SK-N-SH treated with all-trans-retinoic acid at 6 μM for 48 hours (cell line): ENCODE measurements around the gene DOK1.

ENCODE experiments used
- ATAC-seq: fragments of 200-7000 bp; cut with Tn5 transposase; 3 replicates; pipeline ENCODE4 v1.9.1; 2020; ENCODE audit warnings: mild to moderate bottlenecking, moderate library complexity
- ARNTL ChIP-seq: fragments of 450-650 bp; formaldehyde crosslinking; IDR thresholded peaks from 2 replicates; pipeline ENCODE4 v1.5.0; 2020; ENCODE audit warnings: low read depth, mild to moderate bottlenecking, moderate library complexity, borderline replicate concordance
- BACH2 ChIP-seq: fragments of 250-450 bp; sonication (Bioruptor Pico); IDR thresholded peaks from 2 replicates; pipeline ENCODE4 v1.9.0; 2021; ENCODE audit warnings: mild to moderate bottlenecking, borderline replicate concordance
- CREB5 ChIP-seq: fragments of 250-450 bp; sonication (Bioruptor Pico); IDR thresholded peaks from 2 replicates; pipeline ENCODE4 v1.5.1; 2020; ENCODE audit warnings: low read depth, mild to moderate bottlenecking, moderate library complexity
- CSDC2 ChIP-seq: fragments of 250-450 bp; sonication (Bioruptor Pico); IDR thresholded peaks from 2 replicates; pipeline ENCODE4 v1.5.0; 2020; ENCODE audit warnings: mild to moderate bottlenecking, moderate library complexity
- CSRNP3 ChIP-seq: fragments of 250-450 bp; sonication (Bioruptor Pico); IDR thresholded peaks from 2 replicates; pipeline ENCODE4 v1.5.1; 2021; ENCODE audit warnings: mild to moderate bottlenecking, moderate library complexity
- ESRRG ChIP-seq: fragments of 250-450 bp; sonication (Bioruptor Pico); IDR thresholded peaks from 2 replicates; pipeline ENCODE4 v1.6.1; 2021; ENCODE audit warnings: mild to moderate bottlenecking
- GLIS3 ChIP-seq: fragments of 250-450 bp; sonication (Bioruptor Pico); IDR thresholded peaks from 2 replicates; pipeline ENCODE4 v1.5.0; 2020; ENCODE audit warnings: mild to moderate bottlenecking, moderate library complexity
- ISL1 ChIP-seq: fragments of 250-450 bp; sonication (Bioruptor Pico); IDR thresholded peaks from 2 replicates; pipeline ENCODE4 v2.1.2; 2022; ENCODE audit warnings: mild to moderate bottlenecking, moderate library complexity
- OSR1 ChIP-seq: fragments of 250-450 bp; sonication (Bioruptor Pico); IDR thresholded peaks from 2 replicates; pipeline ENCODE4 v1.8.0; 2022; ENCODE audit warnings: moderate library complexity, mild to moderate bottlenecking, inconsistent platforms
- PPARA ChIP-seq: fragments of 250-450 bp; sonication (Bioruptor Pico); IDR thresholded peaks from 2 replicates; pipeline ENCODE4 v1.5.0; 2020; ENCODE audit warnings: mild to moderate bottlenecking, borderline replicate concordance
- RARB ChIP-seq: fragments of 250-450 bp; sonication (Bioruptor Pico); IDR thresholded peaks from 2 replicates; pipeline ENCODE4 v1.8.0; 2021; ENCODE audit warnings: mild to moderate bottlenecking, moderate library complexity
- SNAI2 ChIP-seq: fragments of 250-450 bp; sonication (Bioruptor Pico); IDR thresholded peaks from 2 replicates; pipeline ENCODE4 v1.5.0; 2020; ENCODE audit warnings: mild to moderate bottlenecking, moderate library complexity
- TCF4 ChIP-seq: fragments of 250-450 bp; sonication (Bioruptor Pico); IDR thresholded peaks from 2 replicates; pipeline ENCODE4 v1.8.0; 2021; ENCODE audit warnings: mild to moderate bottlenecking, moderate library complexity, borderline replicate concordance
- TOX ChIP-seq: fragments of 250-450 bp; sonication (Bioruptor Pico); IDR thresholded peaks from 2 replicates; pipeline ENCODE4 v1.8.0; 2021; ENCODE audit warnings: mild to moderate bottlenecking, moderate library complexity, borderline replicate concordance
- TSHZ2 ChIP-seq: fragments of 250-450 bp; sonication (Bioruptor Pico); IDR thresholded peaks from 2 replicates; pipeline ENCODE4 v1.5.0; 2020; ENCODE audit warnings: mild to moderate bottlenecking, moderate library complexity
- ZC3H10 ChIP-seq: fragments of 250-450 bp; sonication (Bioruptor Pico); IDR thresholded peaks from 2 replicates; pipeline ENCODE4 v1.5.1; 2021; ENCODE audit warnings: mild to moderate bottlenecking, moderate library complexity
- ZFP3 ChIP-seq: fragments of 250-450 bp; sonication (Bioruptor Pico); IDR thresholded peaks from 2 replicates; pipeline ENCODE4 v1.5.0; 2020; ENCODE audit warnings: mild to moderate bottlenecking, moderate library complexity
- ZFP30 ChIP-seq: fragments of 450-650 bp; formaldehyde crosslinking; IDR thresholded peaks from 2 replicates; pipeline ENCODE4 v1.5.0; 2022; ENCODE audit warnings: mild to moderate bottlenecking, moderate library complexity
- ZNF565 ChIP-seq: fragments of 450-650 bp; formaldehyde crosslinking; conservative IDR thresholded peaks from 2 replicates; pipeline ENCODE4 v1.5.0; 2020; ENCODE audit warnings: low read depth, mild to moderate bottlenecking, moderate library complexity
- ZNF70 ChIP-seq: fragments of 450-650 bp; formaldehyde crosslinking; IDR thresholded peaks from 2 replicates; pipeline ENCODE4 v1.5.0; 2020; ENCODE audit warnings: mild to moderate bottlenecking, moderate library complexity
- ZNF8 ChIP-seq: fragments of 450-650 bp; formaldehyde crosslinking; IDR thresholded peaks from 2 replicates; pipeline ENCODE4 v1.5.0; 2020; ENCODE audit warnings: mild to moderate bottlenecking, moderate library complexity
- TF ChIP-seq, protein P1 (sequence below): fragments of 250-450 bp; sonication (Bioruptor Pico); IDR thresholded peaks from 2 replicates; pipeline ENCODE4 v1.8.0; 2020; ENCODE audit warnings: mild to moderate bottlenecking, moderate library complexity, borderline replicate concordance

Gene DOK1

GRCh38 chr2:74514368-74515270, 39.9 kb upstream of the DOK1 start, which contains the start of gene TLX2 (continued):
- TF ChIP-seq, protein P1, sequence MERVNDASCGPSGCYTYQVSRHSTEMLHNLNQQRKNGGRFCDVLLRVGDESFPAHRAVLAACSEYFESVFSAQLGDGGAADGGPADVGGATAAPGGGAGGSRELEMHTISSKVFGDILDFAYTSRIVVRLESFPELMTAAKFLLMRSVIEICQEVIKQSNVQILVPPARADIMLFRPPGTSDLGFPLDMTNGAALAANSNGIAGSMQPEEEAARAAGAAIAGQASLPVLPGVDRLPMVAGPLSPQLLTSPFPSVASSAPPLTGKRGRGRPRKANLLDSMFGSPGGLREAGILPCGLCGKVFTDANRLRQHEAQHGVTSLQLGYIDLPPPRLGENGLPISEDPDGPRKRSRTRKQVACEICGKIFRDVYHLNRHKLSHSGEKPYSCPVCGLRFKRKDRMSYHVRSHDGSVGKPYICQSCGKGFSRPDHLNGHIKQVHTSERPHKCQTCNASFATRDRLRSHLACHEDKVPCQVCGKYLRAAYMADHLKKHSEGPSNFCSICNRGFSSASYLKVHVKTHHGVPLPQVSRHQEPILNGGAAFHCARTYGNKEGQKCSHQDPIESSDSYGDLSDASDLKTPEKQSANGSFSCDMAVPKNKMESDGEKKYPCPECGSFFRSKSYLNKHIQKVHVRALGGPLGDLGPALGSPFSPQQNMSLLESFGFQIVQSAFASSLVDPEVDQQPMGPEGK: no peak

GRCh38 chr2:74515271-74515980, 39.1 kb upstream of the DOK1 start:
- TF ChIP-seq GLIS3 (CRISPR knock-in tag) (no peak), TSHZ2 (CRISPR knock-in tag) (no peak), CSDC2 (CRISPR knock-in tag) (no peak), BACH2 (CRISPR knock-in tag) (no peak), TOX (CRISPR knock-in tag) (no peak), ISL1 (CRISPR knock-in tag) (no peak), ZFP3 (CRISPR knock-in tag) (no peak), ZNF70 (CRISPR knock-in tag) (no peak), ZC3H10 (CRISPR knock-in tag) (no peak), CSRNP3 (no peak), PPARA (no peak), TCF4 (CRISPR knock-in tag) (no peak), ZNF8 (no peak), OSR1 (CRISPR knock-in tag) (no peak), ZNF565 (no peak)
- ATAC-seq: no peak

DNA sequence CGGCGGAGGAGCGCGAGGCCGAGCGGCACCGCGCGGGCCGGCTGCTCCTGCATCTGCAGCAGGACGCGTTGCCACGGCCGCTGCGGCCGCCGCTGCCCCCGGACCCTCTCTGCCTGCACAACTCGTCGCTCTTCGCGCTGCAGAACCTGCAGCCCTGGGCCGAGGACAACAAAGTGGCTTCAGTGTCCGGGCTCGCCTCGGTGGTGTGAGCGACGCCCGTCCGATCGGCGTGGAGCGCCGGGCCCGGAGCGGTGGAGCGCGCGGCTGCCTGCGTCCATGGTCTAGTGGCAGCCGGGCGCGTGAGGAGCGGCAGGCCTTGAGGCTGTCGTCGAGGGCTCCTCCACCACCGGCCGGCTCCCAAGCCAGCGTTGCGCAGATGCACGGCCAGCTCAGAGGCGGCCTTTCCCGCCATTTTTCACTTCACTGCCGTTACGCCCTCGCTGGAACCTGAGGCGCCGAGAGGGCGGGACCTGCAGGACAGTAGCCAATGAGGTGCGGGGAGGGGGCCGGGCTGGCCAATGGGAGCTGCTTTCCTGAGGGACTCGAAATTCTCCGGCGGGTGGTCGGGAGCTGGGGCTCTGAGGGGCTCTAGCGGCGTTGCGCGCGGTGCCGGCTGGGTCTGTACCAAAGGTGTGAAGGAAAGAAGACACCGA, 38.4 kb upstream of the DOK1 start:
- TF ChIP-seq ZNF70 (CRISPR knock-in tag): no peak
- no peak for TF ChIP-seq CSDC2 (CRISPR knock-in tag)
- no peak for TF ChIP-seq RARB (CRISPR knock-in tag)
- no peak for TF ChIP-seq BACH2 (CRISPR knock-in tag)
- no peak for TF ChIP-seq CREB5 (CRISPR knock-in tag)
- TF ChIP-seq ESRRG (CRISPR knock-in tag): no peak
- no peak for TF ChIP-seq SNAI2 (CRISPR knock-in tag)
- TF ChIP-seq ZFP30: no peak
- TF ChIP-seq GLIS3 (CRISPR knock-in tag): no peak
- TF ChIP-seq TCF4 (CRISPR knock-in tag): no peak
- TF ChIP-seq ISL1 (CRISPR knock-in tag): no peak
- TF ChIP-seq ARNTL (CRISPR knock-in tag): no peak
- no peak for TF ChIP-seq ZNF565
- no peak for ATAC-seq
